Ishikawa (cell line): ENCODE data around the gene SLC12A7.

ENCODE experiments used
- CEBPB ChIP-seq: IDR thresholded peaks from 2 replicates; pipeline ENCODE4 v1.6.1; 2012
- CREB1 ChIP-seq: IDR thresholded peaks from 2 replicates; pipeline ENCODE4 v1.6.1; 2012; ENCODE audit warnings: low read depth
- EGR1 ChIP-seq: IDR thresholded peaks from 2 replicates; pipeline ENCODE4 v1.6.1; 2012
- EP300 ChIP-seq: IDR thresholded peaks from 2 replicates; pipeline ENCODE4 v1.6.1; 2012; ENCODE audit warnings: borderline replicate concordance
- FOXM1 ChIP-seq: IDR thresholded peaks from 2 replicates; pipeline ENCODE4 v1.6.1; 2012; ENCODE audit warnings: low read depth, borderline replicate concordance
- MAX ChIP-seq: IDR thresholded peaks from 2 replicates; pipeline ENCODE4 v1.6.1; 2012
- NFIC ChIP-seq: IDR thresholded peaks from 2 replicates; pipeline ENCODE4 v1.6.1; 2012
- RAD21 ChIP-seq: IDR thresholded peaks from 2 replicates; pipeline ENCODE4 v1.6.1; 2012; ENCODE audit warnings: low read depth
- REST ChIP-seq: IDR thresholded peaks from 2 replicates; pipeline ENCODE4 v1.6.1; 2012; ENCODE audit warnings: low read depth, mild to moderate bottlenecking
- TAF1 ChIP-seq: IDR thresholded peaks from 2 replicates; pipeline ENCODE4 v1.6.1; 2012; ENCODE audit warnings: low read depth, mild to moderate bottlenecking
- TCF12 ChIP-seq: IDR thresholded peaks from 2 replicates; pipeline ENCODE4 v1.6.1; 2012; ENCODE audit warnings: low read depth
- TEAD4 ChIP-seq: IDR thresholded peaks from 2 replicates; pipeline ENCODE4 v1.6.1; 2012
- USF1 ChIP-seq: IDR thresholded peaks from 2 replicates; pipeline ENCODE4 v1.6.1; 2012
- YY1 ChIP-seq: IDR thresholded peaks from 2 replicates; pipeline ENCODE4 v1.6.1; 2012; ENCODE audit warnings: low read depth
- ZBTB7A ChIP-seq: IDR thresholded peaks from 2 replicates; pipeline ENCODE4 v1.6.1; 2012; ENCODE audit warnings: low read depth

The SLC12A7 gene

DNA sequence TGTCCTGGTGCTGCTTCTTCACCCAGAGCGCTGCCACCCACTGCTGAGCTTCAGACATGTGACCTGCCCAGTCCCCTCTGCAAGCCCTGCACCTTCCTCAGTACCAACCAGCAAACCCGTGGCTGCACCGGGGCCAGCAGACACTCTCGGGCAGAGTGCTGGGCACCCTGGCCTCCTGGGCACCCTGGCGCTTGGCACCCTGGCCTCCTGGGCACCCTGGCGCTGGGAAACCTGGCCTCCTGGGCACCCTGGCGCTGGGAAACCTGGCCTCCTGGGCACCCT is 31.7 kb upstream of the SLC12A7 start:
- TF ChIP-seq CEBPB (no peak), EGR1 (no peak), FOXM1 (no peak), RAD21 (no peak), TCF12 (no peak), EP300 (no peak), REST (no peak), YY1 (no peak), NFIC (no peak), USF1 (no peak), ZBTB7A (no peak), CREB1 (no peak), TEAD4 (no peak), MAX (no peak), TAF1 (no peak)

DNA sequence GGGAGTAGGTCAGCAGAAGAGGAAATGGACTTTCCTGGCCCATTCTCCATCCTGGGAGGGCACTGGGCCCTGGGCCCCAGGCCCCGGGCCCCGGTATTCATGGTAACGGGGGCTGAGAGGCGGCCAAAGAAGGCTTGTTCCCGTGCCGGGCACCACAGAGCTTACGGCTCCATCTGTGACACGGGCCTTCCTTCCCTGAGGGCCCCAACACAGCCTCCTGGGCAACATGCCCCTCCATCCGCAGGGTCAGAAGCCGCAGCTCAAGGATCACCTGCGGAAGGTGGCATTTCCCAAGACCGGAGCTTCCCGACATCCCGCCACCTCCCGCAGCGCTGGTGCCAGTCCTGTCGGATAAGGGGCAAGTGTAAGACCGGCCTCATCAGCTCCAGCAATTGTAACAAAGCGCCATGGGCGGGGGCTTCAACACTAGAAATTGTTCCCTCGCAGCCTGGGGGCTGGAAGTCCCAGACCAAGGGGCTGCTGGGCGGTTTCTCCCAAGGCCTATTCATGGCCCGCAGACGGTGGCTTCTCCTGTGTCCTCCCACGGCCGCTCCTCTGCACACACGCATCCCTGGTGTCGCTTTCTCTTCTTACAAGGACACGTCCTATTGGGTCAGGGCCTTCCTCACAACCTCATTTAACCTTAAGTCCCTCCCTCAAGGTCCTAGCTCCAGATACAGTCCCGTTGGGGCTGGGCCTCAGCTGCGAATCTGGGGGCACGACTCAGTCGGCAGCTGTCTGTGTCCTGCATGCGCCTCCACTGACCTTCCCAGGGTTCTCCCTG is 31.2 kb upstream of the SLC12A7 start:
- TF ChIP-seq REST (no peak), NFIC (no peak), EGR1 (no peak), TEAD4 (no peak), YY1 (no peak)

DNA sequence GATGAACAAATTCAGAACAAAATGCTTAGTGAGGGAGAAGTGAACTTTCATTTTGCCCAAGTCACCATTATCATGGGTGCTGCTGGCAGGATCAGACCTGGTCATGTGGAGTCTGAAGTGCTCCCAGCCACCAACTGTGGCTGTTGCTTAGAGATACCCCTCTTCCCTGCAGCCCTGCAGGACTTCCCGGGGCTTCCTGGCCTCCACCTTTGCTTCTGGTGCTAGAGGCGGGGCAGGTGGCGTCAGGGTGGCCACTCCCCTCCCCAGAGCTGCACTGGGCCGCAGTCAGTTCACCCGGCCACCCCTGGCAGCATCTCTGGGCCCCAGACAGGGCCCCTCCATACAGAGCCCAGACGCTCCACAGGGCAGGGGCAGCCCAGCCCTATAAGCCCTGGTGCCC is 30.0 kb upstream of the SLC12A7 start:
- TF ChIP-seq TEAD4, result no peak
- TF ChIP-seq REST, result no peak
- no peak for TF ChIP-seq YY1
- no peak for TF ChIP-seq NFIC
- no peak for TF ChIP-seq TAF1
- no peak for TF ChIP-seq CREB1
- no peak for TF ChIP-seq MAX
- no peak for TF ChIP-seq EP300
- no peak for TF ChIP-seq TCF12
- TF ChIP-seq FOXM1, result no peak

DNA sequence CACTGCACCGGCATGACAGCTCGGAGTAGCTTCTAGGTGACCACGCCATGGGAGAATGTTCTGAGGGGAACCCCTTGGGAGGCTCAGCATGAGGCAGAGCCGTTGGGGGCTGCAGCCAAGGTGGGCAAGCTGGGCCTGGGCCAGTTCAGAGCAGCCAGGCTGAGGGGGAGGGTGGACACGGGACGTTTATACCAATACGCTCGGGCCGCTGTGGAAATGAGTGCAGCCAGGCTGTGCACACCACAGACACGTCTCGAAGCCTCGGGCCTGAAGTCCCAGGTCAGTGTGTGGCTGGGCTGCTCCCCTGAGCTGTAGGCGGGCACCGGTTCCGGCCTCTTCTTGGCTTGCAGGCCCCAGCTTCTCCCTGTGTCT is 28.9 kb upstream of the SLC12A7 start:
- TF ChIP-seq ZBTB7A, result no peak
- TF ChIP-seq CREB1, result no peak
- no peak for TF ChIP-seq REST
- no peak for TF ChIP-seq YY1
